Placental epithelial cell (primary cell): ENCODE results near the gene ADAT1. TPM values are rescaled to one million over a fixed set of nuclear protein-coding genes. Genes with fewer than 3 reads are reported as not detected.

ENCODE experiments used
- total RNA-seq: library from RNA; depleted of rRNA; stranded (reverse); fragments of >200 nt; gene quantifications from 2 replicates; pipeline ENCODE4 v1.2.3, GENCODE V29; 2012

The ADAT1 gene, protein sequence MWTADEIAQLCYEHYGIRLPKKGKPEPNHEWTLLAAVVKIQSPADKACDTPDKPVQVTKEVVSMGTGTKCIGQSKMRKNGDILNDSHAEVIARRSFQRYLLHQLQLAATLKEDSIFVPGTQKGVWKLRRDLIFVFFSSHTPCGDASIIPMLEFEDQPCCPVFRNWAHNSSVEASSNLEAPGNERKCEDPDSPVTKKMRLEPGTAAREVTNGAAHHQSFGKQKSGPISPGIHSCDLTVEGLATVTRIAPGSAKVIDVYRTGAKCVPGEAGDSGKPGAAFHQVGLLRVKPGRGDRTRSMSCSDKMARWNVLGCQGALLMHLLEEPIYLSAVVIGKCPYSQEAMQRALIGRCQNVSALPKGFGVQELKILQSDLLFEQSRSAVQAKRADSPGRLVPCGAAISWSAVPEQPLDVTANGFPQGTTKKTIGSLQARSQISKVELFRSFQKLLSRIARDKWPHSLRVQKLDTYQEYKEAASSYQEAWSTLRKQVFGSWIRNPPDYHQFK
- 52.2 and 64.9 TPM in 2 replicates for total RNA-seq

DNA sequence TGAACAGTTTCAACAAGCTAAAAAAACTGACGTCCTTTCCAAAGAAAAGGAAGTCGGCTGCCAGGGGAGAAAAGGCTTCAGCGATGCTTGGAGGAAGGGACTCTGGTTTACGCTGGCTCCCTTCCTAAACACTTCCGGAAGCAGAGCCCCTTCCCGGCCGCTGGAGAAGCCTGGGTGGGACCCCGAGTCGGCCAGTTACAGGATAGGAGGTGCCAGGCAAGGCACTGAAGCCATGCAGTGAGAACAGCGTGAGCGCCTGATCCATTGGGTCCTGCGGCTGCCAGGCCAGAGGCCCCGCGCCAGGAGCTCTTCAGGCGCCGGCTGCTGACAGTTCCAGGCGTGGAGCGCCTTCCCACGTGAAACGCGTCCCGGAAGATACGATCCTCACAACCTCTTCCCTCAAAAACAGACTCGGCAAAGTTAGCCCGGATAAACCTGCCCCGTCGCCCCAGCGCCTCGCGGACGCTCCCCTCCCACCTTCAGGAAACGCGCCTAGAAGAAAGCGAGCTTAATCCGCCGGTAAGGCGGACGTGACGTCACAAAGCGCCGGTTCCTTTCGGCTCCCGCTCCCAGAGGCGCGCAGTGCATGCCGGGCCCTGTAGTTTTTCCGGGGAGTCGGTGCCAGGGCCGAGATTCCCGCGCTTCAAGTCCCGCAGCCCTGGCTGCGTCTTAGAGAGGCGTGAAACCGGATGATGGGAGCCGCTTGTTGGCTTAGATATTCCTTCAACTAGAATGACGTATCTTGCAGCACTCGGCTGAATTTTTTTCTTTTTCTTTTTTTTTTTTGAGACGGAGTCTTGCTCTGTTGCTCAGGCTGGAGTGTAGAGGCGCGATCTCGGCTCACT is at the start of gene ADAT1:
TSS of gene ADAT1 (minus strand) at position 521 of the 845 bp plus-strand sequence. CDS start 2,482 bp downstream, outside the sequence.

DNA sequence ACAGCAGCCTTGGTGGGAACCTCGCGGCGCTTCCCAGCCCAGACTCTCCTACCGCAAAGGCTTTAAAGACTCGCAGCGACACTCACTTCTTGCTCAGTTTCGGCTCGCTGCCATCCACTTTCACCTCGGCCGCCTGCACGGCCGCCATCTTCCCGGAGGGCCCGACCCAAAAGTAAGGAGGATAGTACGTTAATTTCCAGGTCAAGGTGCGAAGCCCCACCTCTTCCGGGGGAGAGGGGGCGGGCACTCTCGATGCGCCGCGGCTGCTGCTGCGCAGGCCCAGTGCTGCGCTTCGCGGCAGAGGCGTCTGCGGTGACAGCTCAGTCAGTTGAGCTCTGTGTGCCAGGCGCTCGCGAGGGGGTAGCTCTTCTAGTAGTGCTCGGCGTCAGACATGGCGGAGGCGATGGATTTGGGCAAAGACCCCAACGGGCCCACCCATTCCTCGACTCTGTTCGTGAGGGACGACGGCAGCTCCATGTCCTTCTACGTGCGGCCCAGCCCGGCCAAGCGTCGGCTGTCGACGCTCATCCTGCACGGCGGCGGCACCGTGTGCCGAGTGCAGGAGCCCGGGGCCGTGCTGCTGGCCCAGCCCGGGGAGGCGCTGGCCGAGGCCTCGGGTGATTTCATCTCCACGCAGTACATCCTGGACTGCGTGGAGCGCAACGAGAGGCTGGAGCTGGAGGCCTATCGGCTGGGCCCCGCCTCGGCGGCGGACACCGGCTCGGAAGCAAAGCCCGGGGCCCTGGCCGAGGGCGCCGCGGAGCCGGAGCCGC is 24.6 kb upstream of the ADAT1 start, which contains the start of the genes KARS1 and TERF2IP:
TSS of gene KARS1 (minus strand) at position 174 of the 773 bp plus-strand sequence. CDS start at position 148, 26 bp downstream.
TSS of gene TERF2IP (plus strand) at position 282 of the 773 bp plus-strand sequence. CDS start at position 392, 110 bp downstream.

DNA sequence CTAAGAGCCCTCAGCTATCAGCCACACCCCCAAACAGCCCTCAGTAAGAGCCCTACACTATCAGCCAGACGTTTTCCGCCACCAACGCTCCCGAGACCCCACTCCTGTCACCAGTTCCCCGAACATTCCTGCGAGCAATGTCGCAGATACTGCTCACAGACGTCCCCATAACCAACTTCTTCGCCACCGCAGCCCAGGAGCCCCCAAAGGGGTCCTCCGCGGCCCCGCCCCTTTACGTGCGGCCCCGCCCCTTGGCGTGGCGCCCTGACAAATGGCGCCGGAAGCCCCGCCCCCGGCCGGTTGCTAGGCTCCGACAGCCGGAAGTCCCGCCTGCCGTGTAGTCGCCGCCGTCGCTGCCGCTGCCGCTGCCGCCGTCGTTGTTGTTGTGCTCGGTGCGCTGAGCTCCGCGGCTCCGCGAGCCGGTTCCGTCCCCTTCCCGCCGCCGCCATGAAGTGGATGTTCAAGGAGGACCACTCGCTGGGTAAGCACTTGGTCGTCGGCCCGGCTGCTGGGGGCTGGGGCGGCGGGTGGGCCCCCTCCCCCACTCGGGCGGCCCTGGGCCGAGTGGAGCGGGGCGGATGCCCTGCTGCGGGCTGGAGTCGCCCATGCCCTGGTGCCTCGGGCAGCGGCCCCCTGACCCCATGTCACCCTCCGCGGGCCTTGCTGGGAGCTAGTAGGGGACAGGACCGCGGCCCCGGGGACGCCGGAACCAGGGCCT is 56.9 kb downstream of the ADAT1 start, which contains the start of gene GABARAPL2:
TSS of gene GABARAPL2 (plus strand) at position 340 of the 718 bp plus-strand sequence. CDS start at position 448, 108 bp downstream.

DNA sequence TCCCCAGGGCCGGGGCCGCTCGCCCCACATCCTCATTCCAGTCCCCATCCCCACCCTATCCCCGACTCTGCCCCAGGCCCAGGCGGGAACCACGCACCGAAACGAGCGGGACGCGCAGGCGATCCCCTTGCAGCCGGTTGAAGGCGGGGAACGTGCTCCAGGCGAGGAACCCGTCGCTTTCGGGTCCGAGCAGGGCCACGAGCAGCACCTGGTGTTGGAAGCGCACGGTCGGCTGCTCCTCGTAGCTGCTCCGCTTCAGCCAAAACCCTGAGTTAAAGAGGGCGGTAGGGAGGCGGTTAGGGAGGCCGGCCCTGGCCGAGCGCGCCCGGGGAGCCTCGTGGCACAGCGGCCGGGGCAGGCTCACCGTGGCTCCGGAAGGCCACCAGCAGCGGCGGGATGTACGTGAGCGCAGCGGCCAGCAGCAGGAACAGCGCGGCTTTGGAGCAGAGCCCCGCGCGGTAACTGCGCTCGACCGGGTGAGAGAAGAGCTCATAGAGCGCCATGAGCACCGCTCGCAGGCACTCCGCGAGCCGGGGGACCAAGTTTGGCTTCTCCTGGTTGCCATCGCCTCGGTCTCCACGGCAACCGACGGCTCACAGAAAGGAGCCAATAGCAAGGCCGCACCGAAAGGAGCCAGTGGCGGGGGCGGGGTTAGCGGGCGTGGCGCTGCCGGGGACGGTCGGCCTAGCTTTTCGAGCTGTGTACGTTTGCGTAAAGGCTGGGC is 67.2 kb downstream of the ADAT1 start, which contains the start of gene TMEM231:
TSS of gene TMEM231 (minus strand) at position 546 of the 724 bp plus-strand sequence. CDS start at position 503, 43 bp downstream.

Other genes starting within 250 kb of the ADAT1 start
- gene CFDP1, start 189.8 kb downstream of the ADAT1 start, total RNA-seq, result 26.8 and 40.8 TPM in 2 replicates
- 11.4 and 12.7 TPM in 2 replicates for gene TMEM170A, start 158.6 kb downstream of the ADAT1 start, total RNA-seq
- gene CHST6, start 127.8 kb downstream of the ADAT1 start, total RNA-seq, result 0.33 and 0.79 TPM in 2 replicates
- not detected in 2 replicates for gene CHST5, start 87.2 kb downstream of the ADAT1 start, total RNA-seq
- gene TMEM231, start 67.0 kb downstream of the ADAT1 start, total RNA-seq, result 9.7 and 15.3 TPM in 2 replicates
- 32.3 and 46.7 TPM in 2 replicates for gene GABARAPL2, start 56.9 kb downstream of the ADAT1 start, total RNA-seq
- 102 and 147 TPM in 2 replicates for gene KARS1, start 24.4 kb upstream of the ADAT1 start, total RNA-seq
- gene TERF2IP, start 24.5 kb upstream of the ADAT1 start, total RNA-seq, result 25.6 and 29.1 TPM in 2 replicates
- not detected in 2 replicates for gene CPHXL2, start 53.7 kb upstream of the ADAT1 start, total RNA-seq
- not detected in 2 replicates for gene DUXB, start 78.2 kb upstream of the ADAT1 start, total RNA-seq
- not detected in 2 replicates for gene CPHXL, start 103.2 kb upstream of the ADAT1 start, total RNA-seq